ENCODE data around the gene POLR1G. TPM values are rescaled to one million over a fixed set of nuclear protein-coding genes. Genes with fewer than 3 reads are reported as not detected.

Gene POLR1G
- total RNA-seq, 1 donor from 2014 or later = 16.8 TPM

DNA sequence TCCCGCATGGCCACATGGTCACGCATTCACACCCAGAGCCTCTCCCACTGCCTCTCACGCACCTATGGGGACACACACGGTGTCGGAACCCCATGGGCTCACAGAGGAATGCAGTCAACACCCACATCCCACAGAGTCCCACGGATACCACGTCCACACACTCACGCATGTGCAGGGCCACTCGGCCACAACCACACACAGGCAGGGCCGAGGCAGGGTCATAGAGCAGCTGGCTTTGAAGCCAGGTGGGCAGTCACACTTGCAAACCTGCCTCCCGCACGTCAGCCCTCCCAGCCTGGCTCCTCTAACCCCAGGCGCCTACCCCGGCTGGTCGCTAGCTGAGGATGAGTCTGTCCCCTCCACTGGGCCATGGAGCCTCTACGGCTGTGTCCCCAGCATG lies 44.2 kb upstream of the POLR1G start:
- peaks cover 14% of the 10 kb centered on the region for H3K36me3 ChIP-seq (ENCODE audit: control insufficient read depth, insufficient read depth, low read length)
- no peak for DNase-seq (ENCODE audit: low read depth)
- H3K27me3 ChIP-seq (ENCODE audit: control insufficient read depth, insufficient read depth, low read length) = no peaks in the 10 kb centered on the region
- TF ChIP-seq, protein P1, sequence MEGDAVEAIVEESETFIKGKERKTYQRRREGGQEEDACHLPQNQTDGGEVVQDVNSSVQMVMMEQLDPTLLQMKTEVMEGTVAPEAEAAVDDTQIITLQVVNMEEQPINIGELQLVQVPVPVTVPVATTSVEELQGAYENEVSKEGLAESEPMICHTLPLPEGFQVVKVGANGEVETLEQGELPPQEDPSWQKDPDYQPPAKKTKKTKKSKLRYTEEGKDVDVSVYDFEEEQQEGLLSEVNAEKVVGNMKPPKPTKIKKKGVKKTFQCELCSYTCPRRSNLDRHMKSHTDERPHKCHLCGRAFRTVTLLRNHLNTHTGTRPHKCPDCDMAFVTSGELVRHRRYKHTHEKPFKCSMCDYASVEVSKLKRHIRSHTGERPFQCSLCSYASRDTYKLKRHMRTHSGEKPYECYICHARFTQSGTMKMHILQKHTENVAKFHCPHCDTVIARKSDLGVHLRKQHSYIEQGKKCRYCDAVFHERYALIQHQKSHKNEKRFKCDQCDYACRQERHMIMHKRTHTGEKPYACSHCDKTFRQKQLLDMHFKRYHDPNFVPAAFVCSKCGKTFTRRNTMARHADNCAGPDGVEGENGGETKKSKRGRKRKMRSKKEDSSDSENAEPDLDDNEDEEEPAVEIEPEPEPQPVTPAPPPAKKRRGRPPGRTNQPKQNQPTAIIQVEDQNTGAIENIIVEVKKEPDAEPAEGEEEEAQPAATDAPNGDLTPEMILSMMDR (IDR thresholded peaks at IDR 0.05; ENCODE audit: insufficient read depth, low read length, severe bottlenecking) = no peak
- no peak overlapping the region for H3K4me3 ChIP-seq (ENCODE audit: low read depth, low read length)
- FAIRE-seq = no peak

DNA sequence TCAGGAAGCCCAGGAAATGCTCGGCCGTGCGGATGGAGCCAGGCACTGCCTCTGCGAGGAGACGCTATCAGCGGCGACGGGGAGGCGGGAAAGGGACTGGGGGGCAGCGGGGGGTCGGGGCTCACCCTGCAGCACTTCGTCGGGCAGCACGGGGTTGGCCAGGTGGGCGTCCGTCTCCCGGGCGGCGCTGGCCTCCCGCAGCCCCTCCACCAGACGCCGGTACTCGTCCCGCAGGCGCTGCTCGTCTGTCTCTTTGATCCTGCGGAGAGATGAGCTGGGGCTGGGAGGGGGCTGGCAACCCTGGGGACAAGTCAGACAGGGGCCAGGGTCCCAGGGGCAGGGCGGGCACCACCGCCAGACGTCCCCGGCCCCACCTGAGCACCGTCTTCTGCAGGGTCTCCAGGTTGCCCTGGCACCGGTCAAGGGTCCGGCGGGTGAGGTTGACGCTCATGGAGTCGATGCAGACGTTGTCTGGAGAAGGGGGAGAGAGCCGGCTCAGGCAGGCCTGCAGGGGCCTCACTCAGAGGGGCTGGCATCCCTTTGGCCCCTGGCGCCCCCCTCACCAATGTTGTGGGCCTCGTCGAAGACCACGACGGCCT lies 42.5 kb upstream of the POLR1G start:
- peaks cover 16% of the 10 kb centered on the region for H3K36me3 ChIP-seq (ENCODE audit: control insufficient read depth, insufficient read depth, low read length)
- no peaks in the 10 kb centered on the region for H3K27me3 ChIP-seq (ENCODE audit: control insufficient read depth, insufficient read depth, low read length)
- TF ChIP-seq, protein P1 (IDR thresholded peaks at IDR 0.05; ENCODE audit: insufficient read depth, low read length, severe bottlenecking) = no peak
- no peak overlapping the region for H3K4me3 ChIP-seq (ENCODE audit: low read depth, low read length)
- FAIRE-seq (no peak), DNase-seq (ENCODE audit: low read depth) (no peak)

DNA sequence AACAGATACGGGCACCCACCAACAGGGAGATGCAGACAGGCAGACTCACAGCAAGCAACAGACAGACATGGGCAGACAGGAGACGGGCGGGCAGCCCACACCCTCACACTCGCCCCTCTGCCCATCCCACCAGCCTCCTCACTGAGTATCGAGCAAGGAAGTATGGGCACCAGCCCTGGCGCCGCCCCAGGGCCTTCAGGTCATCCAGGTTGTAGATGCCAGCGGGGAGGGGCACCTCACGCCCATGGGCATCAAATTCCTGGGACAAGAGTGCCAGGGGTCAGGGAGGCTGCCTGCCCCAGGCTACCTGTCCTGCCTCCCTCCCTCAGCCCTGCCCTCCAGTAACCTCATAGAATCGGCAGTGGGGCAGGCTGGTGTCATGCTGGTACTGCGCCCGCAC lies 41.7 kb upstream of the POLR1G start:
- H3K4me3 ChIP-seq (ENCODE audit: low read depth, low read length) = no peak overlapping the region
- TF ChIP-seq, protein P1 (IDR thresholded peaks at IDR 0.05; ENCODE audit: insufficient read depth, low read length, severe bottlenecking) = no peak
- FAIRE-seq (no peak), DNase-seq (ENCODE audit: low read depth) (no peak)
- H3K36me3 ChIP-seq (ENCODE audit: control insufficient read depth, insufficient read depth, low read length) = peaks cover 14% of the 10 kb centered on the region
- no peaks in the 10 kb centered on the region for H3K27me3 ChIP-seq (ENCODE audit: control insufficient read depth, insufficient read depth, low read length)

DNA sequence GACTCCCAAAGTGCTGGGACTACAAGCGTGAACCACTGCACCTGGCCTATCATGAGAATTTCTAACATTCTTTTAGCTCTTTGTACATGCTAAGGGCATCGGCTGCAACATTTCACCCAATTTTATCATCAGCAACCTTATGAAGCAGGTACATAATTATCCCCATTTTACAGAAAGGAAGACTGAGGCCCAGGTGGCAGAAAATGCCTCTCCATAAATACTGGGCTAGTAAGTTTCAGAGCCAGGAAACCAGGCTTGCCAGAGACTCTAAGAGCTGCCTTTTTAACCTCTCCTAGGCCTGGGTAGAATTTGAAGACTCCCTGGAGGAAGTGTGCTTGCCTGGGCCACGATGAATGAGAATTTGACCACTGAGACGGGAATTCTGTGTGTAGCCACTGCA lies 38.3 kb upstream of the POLR1G start:
- FAIRE-seq (no peak), DNase-seq (ENCODE audit: low read depth) (no peak)
- no peak overlapping the region for H3K4me3 ChIP-seq (ENCODE audit: low read depth, low read length)
- H3K27me3 ChIP-seq (ENCODE audit: control insufficient read depth, insufficient read depth, low read length) = no peaks in the 10 kb centered on the region
- H3K36me3 ChIP-seq (ENCODE audit: control insufficient read depth, insufficient read depth, low read length) = peaks cover 6% of the 10 kb centered on the region
- TF ChIP-seq, protein P1 (IDR thresholded peaks at IDR 0.05; ENCODE audit: insufficient read depth, low read length, severe bottlenecking) = no peak

DNA sequence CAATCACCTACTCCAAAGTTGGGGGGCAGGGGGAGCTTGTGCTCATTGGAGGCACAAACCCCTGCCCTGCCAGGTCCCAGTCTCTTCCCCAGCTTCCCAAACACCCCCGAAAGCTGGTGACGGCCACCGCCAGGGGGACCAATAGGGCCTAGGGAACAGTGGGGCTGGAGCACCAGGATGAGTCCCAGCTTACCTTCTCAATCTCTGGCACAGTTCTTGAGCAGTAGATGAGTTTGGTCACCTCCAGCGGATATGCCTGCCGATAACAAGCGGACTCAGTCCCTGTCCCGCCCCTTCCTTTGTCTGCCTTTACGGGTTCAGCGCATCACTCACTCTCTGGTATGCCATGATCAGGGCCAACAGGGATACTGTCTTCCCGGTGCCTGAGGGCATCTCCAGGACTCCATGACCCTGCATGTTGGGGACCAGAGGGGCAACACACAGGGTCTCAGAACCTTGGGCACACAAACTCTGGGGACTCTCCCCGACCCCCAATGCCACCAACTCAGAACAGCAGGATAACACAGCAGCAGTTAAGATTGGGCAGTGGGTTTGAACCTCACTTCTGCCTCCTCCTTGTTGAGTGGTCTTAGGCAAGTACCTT lies 37.6 kb upstream of the POLR1G start:
- TF ChIP-seq, protein P1 (IDR thresholded peaks at IDR 0.05; ENCODE audit: insufficient read depth, low read length, severe bottlenecking) = no peak
- FAIRE-seq (no peak), DNase-seq (ENCODE audit: low read depth) (no peak)
- Histone ChIP-seq H3K4me3 (ENCODE audit: low read depth, low read length) (no peak overlapping the region), H3K27me3 (ENCODE audit: control insufficient read depth, insufficient read depth, low read length) (no peaks in the 10 kb centered on the region), H3K36me3 (ENCODE audit: control insufficient read depth, insufficient read depth, low read length) (peaks cover 5% of the 10 kb centered on the region)
